D341Med (cell line): Measurements from ENCODE around the gene CLEC3B.
"Not testable (repeated sequence)": the region's sequence is repeated elsewhere in the genome, so short reads cannot be mapped to it uniquely, and the experiment has no call there.

Source experiments
- DNase-seq: peaks from one replicate; pipeline ENCODE4 v3.0.0; 2012; ENCODE audit warnings: low spot score

The CLEC3B gene

GRCh38 chr3:45066109-45066801, 40.2 kb downstream of the CLEC3B start:
- DNase-seq: no peak

GRCh38 chr3:45067486-45067885, 41.4 kb downstream of the CLEC3B start:
- DNase-seq: no peak

- no peak for DNase-seq
Measured at GRCh38 chr3:45067941-45068340, 41.8 kb downstream of the CLEC3B start.

GRCh38 chr3:45071075-45071474, 45.0 kb downstream of the CLEC3B start:
- no peak for DNase-seq

GRCh38 chr3:45075821-45076625, 49.9 kb downstream of the CLEC3B start:
- DNase-seq: no peak

GRCh38 chr3:45078256-45078655, 52.2 kb downstream of the CLEC3B start:
- not testable (repeated sequence) for DNase-seq

GRCh38 chr3:45078910-45079522, 52.9 kb downstream of the CLEC3B start:
- DNase-seq: no peak

GRCh38 chr3:45079715-45080114, 53.6 kb downstream of the CLEC3B start:
- no peak for DNase-seq

- no peak for DNase-seq
Measured at GRCh38 chr3:45080824-45081223, 54.7 kb downstream of the CLEC3B start.

- DNase-seq: no peak
Measured at GRCh38 chr3:45081506-45082141, 55.5 kb downstream of the CLEC3B start.

GRCh38 chr3:45082142-45082538, 56.0 kb downstream of the CLEC3B start:
- DNase-seq: no peak

GRCh38 chr3:45083023-45083422, 56.9 kb downstream of the CLEC3B start:
- no peak for DNase-seq

- DNase-seq: no peak
Measured at GRCh38 chr3:45084361-45084760, 58.3 kb downstream of the CLEC3B start.

- no peak for DNase-seq
Measured at GRCh38 chr3:45084820-45085816, 59.0 kb downstream of the CLEC3B start.
